Adipocyte (in vitro differentiated cells): ENCODE results near the gene C1orf74.
"Not testable (repeated sequence)": the region's sequence is repeated elsewhere in the genome, so short reads cannot be mapped to it uniquely, and the experiment has no call there.

Experiments used
- DNase-seq: peaks from one replicate; pipeline ENCODE4 v3.0.0-alpha.2; 2015; ENCODE audit warnings: low read depth
- H3K27me3 ChIP-seq: replicated peaks from 2 replicates; pipeline ENCODE4 v1.7.0; 2013; ENCODE audit warnings: mild to moderate bottlenecking, low read length, moderate library complexity; ENCODE audit not compliant: control insufficient read depth, insufficient read depth
- H3K36me3 ChIP-seq: 2 replicates; pipeline ENCODE4 v1.7.0; 2013; ENCODE audit warnings: low read length, mild to moderate bottlenecking, moderate library complexity; ENCODE audit not compliant: control insufficient read depth, insufficient read depth, severe bottlenecking
- H3K4me1 ChIP-seq: 2 replicates; pipeline ENCODE4 v1.7.0; 2013; ENCODE audit warnings: mild to moderate bottlenecking, low read length, moderate library complexity; ENCODE audit not compliant: control insufficient read depth, insufficient read depth
- H3K4me3 ChIP-seq: 2 replicates; pipeline ENCODE4 v1.7.0; 2013; ENCODE audit warnings: mild to moderate bottlenecking, low read length, moderate library complexity
- H3K9ac ChIP-seq: 2 replicates; pipeline ENCODE4 v1.7.0; 2013; ENCODE audit warnings: mild to moderate bottlenecking, low read length, moderate library complexity
- H3K9me3 ChIP-seq: 2 replicates; pipeline ENCODE4 v1.7.0; 2013; ENCODE audit warnings: mild to moderate bottlenecking, low read length, moderate library complexity; ENCODE audit not compliant: control insufficient read depth

Gene C1orf74

GRCh38 chr1:209803568-209803967, 19.2 kb upstream of the C1orf74 start:
- Histone ChIP-seq H3K36me3 (no peaks in the 10 kb centered on the region), H3K9me3 (no peaks in the 10 kb centered on the region), H3K9ac (no peak overlapping the region), H3K4me3 (no peak overlapping the region), H3K27me3 (no peaks in the 10 kb centered on the region), H3K4me1 (peaks cover 31% of the 10 kb centered on the region)
- no peak for DNase-seq

GRCh38 chr1:209802780-209803152, 18.4 kb upstream of the C1orf74 start:
- no peak overlapping the region for H3K9ac ChIP-seq
- H3K4me3 ChIP-seq, result no peak overlapping the region
- H3K4me1 ChIP-seq, result peaks cover 24% of the 10 kb centered on the region
- H3K27me3 ChIP-seq, result no peaks in the 10 kb centered on the region
- H3K9me3 ChIP-seq, result no peaks in the 10 kb centered on the region
- H3K36me3 ChIP-seq, result no peaks in the 10 kb centered on the region
- no peak for DNase-seq

GRCh38 chr1:209802117-209802779, 17.9 kb upstream of the C1orf74 start:
- Histone ChIP-seq H3K4me3 (no peak overlapping the region), H3K9me3 (no peaks in the 10 kb centered on the region), H3K27me3 (no peaks in the 10 kb centered on the region), H3K9ac (no peak overlapping the region), H3K4me1 (peaks cover 19% of the 10 kb centered on the region), H3K36me3 (no peaks in the 10 kb centered on the region)
- DNase-seq, result no peak

- Histone ChIP-seq H3K4me3 (no peak overlapping the region), H3K27me3 (no peaks in the 10 kb centered on the region), H3K36me3 (no peaks in the 10 kb centered on the region), H3K4me1 (peaks cover 15% of the 10 kb centered on the region), H3K9ac (no peak overlapping the region), H3K9me3 (no peaks in the 10 kb centered on the region)
- peak; percentile 34 for DNase-seq
Observed at GRCh38 chr1:209800984-209801834, 16.9 kb upstream of the C1orf74 start.

- no peak overlapping the region for H3K9ac ChIP-seq
- H3K4me1 ChIP-seq, result peaks cover 10% of the 10 kb centered on the region
- no peaks in the 10 kb centered on the region for H3K36me3 ChIP-seq
- peak; percentile 33 for DNase-seq
- H3K9me3 ChIP-seq, result no peaks in the 10 kb centered on the region
- no peak overlapping the region for H3K4me3 ChIP-seq
- no peaks in the 10 kb centered on the region for H3K27me3 ChIP-seq
Observed at GRCh38 chr1:209797978-209798639, 13.8 kb upstream of the C1orf74 start.

GRCh38 chr1:209793711-209794110, 9.4 kb upstream of the C1orf74 start:
- H3K36me3 ChIP-seq, H3K4me1 ChIP-seq, H3K4me3 ChIP-seq, H3K9me3 ChIP-seq, H3K9ac ChIP-seq, DNase-seq: not testable (repeated sequence)
- peaks cover 31% of the 10 kb centered on the region for H3K27me3 ChIP-seq

- H3K27me3 ChIP-seq, result peaks cover 43% of the 10 kb centered on the region
- no peak for DNase-seq
Observed at GRCh38 chr1:209791920-209792319, 7.6 kb upstream of the C1orf74 start.

GRCh38 chr1:209790286-209791193, 6.2 kb upstream of the C1orf74 start:
- no peak for DNase-seq
- Histone ChIP-seq H3K4me3 (no peak overlapping the region), H3K9ac (no peak overlapping the region), H3K27me3 (peaks cover 43% of the 10 kb centered on the region), H3K4me1 (peaks cover 11% of the 10 kb centered on the region), H3K9me3 (no peaks in the 10 kb centered on the region), H3K36me3 (no peaks in the 10 kb centered on the region)

More at GRCh38 chr1:209791920-209792319, 7.6 kb upstream of the C1orf74 start:
- no peak overlapping the region for H3K4me3 ChIP-seq
- H3K9me3 ChIP-seq, result no peaks in the 10 kb centered on the region
- no peaks in the 10 kb centered on the region for H3K36me3 ChIP-seq
- no peak overlapping the region for H3K9ac ChIP-seq
- peaks cover 6% of the 10 kb centered on the region for H3K4me1 ChIP-seq

GRCh38 chr1:209789245-209789644, 4.9 kb upstream of the C1orf74 start:
- DNase-seq, result no peak
- Histone ChIP-seq H3K9ac (no peak overlapping the region), H3K4me1 (peaks cover 15% of the 10 kb centered on the region), H3K4me3 (no peak overlapping the region), H3K27me3 (peaks cover 43% of the 10 kb centered on the region), H3K36me3 (no peaks in the 10 kb centered on the region), H3K9me3 (no peaks in the 10 kb centered on the region)

GRCh38 chr1:209787551-209787950, 3.2 kb upstream of the C1orf74 start:
- no peaks in the 10 kb centered on the region for H3K36me3 ChIP-seq
- H3K4me3 ChIP-seq, result no peak overlapping the region
- no peak for DNase-seq
- peaks cover 43% of the 10 kb centered on the region for H3K27me3 ChIP-seq
- no peaks in the 10 kb centered on the region for H3K9me3 ChIP-seq
- peaks cover 25% of the 10 kb centered on the region for H3K4me1 ChIP-seq
- H3K9ac ChIP-seq, result no peak overlapping the region
